HL-60 (cell line): ENCODE data around the gene IFITM2.

Experiments used
- DNase-seq, 2 experiments: peaks; one replicate each; pipeline ENCODE4 v3.0.0-alpha.2; 2010 to 2020; ENCODE audit warnings: low read depth in 1 of 2, low spot score in 1 of 2
- H3K27ac ChIP-seq: fragments of 250-450 bp; sonication (Bioruptor Pico); replicated peaks from 2 replicates; pipeline ENCODE4 v1.5.1; 2020; ENCODE audit warnings: mild to moderate bottlenecking, moderate library complexity
- H3K27me3 ChIP-seq: fragments of 250-450 bp; sonication (Bioruptor Pico); 2 replicates; pipeline ENCODE4 v1.5.1; 2021; ENCODE audit warnings: mild to moderate bottlenecking, moderate library complexity; ENCODE audit not compliant: insufficient read depth, poor library complexity, severe bottlenecking
- H3K4me3 ChIP-seq: replicated peaks from 2 replicates; pipeline ENCODE4 v1.5.1; 2011; ENCODE audit warnings: mild to moderate bottlenecking, control low read depth, low read length; ENCODE audit not compliant: insufficient read depth
- GABPA ChIP-seq: IDR thresholded peaks from 2 replicates; pipeline ENCODE4 v1.6.1; 2012; ENCODE audit warnings: low read depth
- POLR2AphosphoS5 ChIP-seq: IDR thresholded peaks from 2 replicates; pipeline ENCODE4 v1.6.1; 2012; ENCODE audit warnings: low read depth
- SPI1 ChIP-seq: IDR thresholded peaks from 2 replicates; pipeline ENCODE4 v1.6.1; 2012; ENCODE audit warnings: low read depth, mild to moderate bottlenecking, borderline replicate concordance
- TF ChIP-seq, protein P1 (sequence below): IDR thresholded peaks from one replicate; pipeline ENCODE4 v1.5.1; 2011; ENCODE audit warnings: low read length, control low read depth, inconsistent platforms; ENCODE audit not compliant: insufficient read depth
- TF ChIP-seq, protein P2 (sequence below): IDR thresholded peaks from 2 replicates; pipeline ENCODE4 v1.6.1; 2012; ENCODE audit warnings: low read depth; ENCODE audit not compliant: insufficient replicate concordance

IFITM2 gene

DNA sequence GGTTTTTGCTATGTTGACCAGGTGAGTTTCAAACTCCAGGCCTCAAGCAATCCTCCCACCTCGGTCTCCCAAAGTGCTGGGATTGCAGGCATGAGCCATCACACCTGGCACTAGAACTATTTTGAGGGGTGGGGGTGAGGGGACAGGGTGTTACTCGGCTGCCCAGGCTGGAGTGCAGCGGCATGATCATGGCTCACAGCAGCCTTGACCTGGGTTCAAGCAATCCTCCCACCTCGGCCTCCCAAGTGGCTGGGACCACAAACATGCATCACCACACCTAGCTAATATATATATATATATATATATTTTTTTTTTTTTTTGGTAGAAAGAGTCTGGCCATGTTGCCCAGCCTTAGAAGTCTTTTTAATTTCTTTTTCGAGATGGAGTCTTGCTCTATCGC lies 30.1 kb downstream of the IFITM2 start:
- no peak overlapping the region for H3K27ac ChIP-seq
- TF ChIP-seq, protein P1, sequence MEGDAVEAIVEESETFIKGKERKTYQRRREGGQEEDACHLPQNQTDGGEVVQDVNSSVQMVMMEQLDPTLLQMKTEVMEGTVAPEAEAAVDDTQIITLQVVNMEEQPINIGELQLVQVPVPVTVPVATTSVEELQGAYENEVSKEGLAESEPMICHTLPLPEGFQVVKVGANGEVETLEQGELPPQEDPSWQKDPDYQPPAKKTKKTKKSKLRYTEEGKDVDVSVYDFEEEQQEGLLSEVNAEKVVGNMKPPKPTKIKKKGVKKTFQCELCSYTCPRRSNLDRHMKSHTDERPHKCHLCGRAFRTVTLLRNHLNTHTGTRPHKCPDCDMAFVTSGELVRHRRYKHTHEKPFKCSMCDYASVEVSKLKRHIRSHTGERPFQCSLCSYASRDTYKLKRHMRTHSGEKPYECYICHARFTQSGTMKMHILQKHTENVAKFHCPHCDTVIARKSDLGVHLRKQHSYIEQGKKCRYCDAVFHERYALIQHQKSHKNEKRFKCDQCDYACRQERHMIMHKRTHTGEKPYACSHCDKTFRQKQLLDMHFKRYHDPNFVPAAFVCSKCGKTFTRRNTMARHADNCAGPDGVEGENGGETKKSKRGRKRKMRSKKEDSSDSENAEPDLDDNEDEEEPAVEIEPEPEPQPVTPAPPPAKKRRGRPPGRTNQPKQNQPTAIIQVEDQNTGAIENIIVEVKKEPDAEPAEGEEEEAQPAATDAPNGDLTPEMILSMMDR, result no peak
- H3K4me3 ChIP-seq, result no peak overlapping the region
- DNase-seq, result no peak
- H3K27me3 ChIP-seq, result no peaks in the 10 kb centered on the region

DNA sequence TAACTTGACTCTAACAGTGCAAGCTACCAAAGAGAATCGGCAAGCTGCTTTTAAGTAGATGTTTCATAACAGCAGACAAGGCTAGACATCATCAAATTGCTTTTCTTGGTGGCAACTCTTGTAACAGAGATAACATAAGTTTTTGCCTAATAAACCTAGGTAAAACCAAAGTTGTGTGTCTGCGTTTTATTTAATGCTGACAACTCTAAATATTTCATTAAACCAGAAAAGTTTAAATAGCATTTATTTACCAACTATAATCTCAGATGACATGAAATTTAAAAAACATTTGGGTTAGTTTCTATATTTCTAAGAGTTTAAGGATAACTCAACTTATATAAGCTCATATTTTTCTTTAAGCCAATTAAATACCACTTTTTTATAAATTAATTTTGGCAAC lies 32.3 kb downstream of the IFITM2 start:
- no peak for DNase-seq
- TF ChIP-seq SPI1 (no peak), GABPA (no peak), POLR2AphosphoS5 (no peak)
- TF ChIP-seq, protein P2, sequence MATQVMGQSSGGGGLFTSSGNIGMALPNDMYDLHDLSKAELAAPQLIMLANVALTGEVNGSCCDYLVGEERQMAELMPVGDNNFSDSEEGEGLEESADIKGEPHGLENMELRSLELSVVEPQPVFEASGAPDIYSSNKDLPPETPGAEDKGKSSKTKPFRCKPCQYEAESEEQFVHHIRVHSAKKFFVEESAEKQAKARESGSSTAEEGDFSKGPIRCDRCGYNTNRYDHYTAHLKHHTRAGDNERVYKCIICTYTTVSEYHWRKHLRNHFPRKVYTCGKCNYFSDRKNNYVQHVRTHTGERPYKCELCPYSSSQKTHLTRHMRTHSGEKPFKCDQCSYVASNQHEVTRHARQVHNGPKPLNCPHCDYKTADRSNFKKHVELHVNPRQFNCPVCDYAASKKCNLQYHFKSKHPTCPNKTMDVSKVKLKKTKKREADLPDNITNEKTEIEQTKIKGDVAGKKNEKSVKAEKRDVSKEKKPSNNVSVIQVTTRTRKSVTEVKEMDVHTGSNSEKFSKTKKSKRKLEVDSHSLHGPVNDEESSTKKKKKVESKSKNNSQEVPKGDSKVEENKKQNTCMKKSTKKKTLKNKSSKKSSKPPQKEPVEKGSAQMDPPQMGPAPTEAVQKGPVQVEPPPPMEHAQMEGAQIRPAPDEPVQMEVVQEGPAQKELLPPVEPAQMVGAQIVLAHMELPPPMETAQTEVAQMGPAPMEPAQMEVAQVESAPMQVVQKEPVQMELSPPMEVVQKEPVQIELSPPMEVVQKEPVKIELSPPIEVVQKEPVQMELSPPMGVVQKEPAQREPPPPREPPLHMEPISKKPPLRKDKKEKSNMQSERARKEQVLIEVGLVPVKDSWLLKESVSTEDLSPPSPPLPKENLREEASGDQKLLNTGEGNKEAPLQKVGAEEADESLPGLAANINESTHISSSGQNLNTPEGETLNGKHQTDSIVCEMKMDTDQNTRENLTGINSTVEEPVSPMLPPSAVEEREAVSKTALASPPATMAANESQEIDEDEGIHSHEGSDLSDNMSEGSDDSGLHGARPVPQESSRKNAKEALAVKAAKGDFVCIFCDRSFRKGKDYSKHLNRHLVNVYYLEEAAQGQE, result no peak
- TF ChIP-seq, protein P1, result no peak
- Histone ChIP-seq H3K27ac (no peak overlapping the region), H3K27me3 (no peaks in the 10 kb centered on the region), H3K4me3 (no peak overlapping the region)

DNA sequence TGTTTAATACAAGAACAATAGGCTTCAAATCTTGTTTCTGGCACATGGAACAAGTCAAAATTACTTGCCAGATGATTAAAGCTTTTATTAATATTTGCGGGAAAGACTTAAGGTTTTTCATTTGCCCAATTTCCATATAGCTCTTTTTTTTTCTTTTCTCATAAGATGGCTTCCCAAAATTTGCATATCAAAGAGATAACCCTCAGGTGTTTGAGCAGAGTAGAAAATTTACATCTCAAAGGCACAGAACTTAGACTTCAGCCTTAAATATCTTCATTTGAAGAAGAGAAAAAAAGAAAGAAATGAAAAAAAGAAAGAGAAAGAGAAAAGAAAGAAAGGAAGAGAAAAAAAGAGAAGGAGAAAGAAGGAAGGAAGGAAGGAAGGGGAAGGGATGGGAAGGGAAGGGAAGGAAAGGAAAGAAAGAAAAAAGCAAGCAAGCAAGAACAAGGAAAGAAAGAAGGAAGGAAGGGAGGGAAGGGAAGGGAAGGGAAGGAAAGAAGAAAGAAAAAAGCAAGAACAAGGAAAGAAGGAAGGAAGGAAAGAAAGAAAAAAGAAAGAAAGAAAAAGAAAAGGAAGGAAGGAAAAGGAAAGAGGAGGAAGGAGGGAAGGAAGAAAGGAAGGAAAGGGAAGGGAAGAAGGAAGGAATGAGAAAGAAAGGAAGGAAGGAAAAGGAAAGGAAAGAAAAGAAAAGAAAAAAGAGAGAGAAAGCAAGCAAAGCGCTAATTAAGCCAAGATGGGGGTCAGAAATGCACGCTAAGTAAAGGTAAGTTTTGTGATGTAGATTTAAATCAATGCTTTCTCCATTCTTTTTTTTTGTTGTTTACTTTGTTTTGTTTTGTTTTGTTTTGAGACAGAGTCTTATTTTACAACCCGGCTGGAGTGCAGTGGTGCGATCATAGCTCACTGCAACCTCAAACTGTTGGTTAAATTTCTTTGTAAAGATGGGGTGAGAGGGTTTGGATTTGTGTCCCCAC lies 33.2 kb downstream of the IFITM2 start:
- TF ChIP-seq SPI1 (no peak), GABPA (no peak), POLR2AphosphoS5 (no peak)
- TF ChIP-seq, protein P2, result no peak
- TF ChIP-seq, protein P1, result no peak
- H3K27me3 ChIP-seq, result no peaks in the 10 kb centered on the region
- H3K4me3 ChIP-seq, result no peak overlapping the region
- no peak for DNase-seq
- H3K27ac ChIP-seq, result no peak overlapping the region

DNA sequence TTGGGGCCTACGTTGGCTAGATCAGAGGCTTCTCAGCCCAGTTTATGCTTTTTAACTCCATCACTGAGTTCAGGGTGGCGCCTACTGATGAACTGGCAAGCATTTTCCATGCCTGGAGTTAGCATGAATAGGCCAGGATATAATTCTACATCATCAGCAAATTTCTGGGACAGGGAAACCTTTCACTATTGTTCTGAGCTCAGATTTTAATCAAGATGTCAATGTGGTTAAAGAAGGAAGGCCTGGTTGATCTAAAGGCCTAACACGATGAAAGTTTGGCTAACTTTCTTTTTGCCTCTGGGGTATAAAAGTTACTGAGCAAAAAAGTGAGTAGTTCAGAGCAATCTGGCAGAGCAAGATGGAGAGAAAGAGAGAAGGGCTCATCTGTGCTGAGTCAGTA lies 34.7 kb downstream of the IFITM2 start:
- no peaks in the 10 kb centered on the region for H3K27me3 ChIP-seq
- H3K4me3 ChIP-seq, result no peak overlapping the region
- H3K27ac ChIP-seq, result no peak overlapping the region
- no peak for DNase-seq
- TF ChIP-seq, protein P2, result no peak
- TF ChIP-seq SPI1, result no peak
- no peak for TF ChIP-seq GABPA
- TF ChIP-seq, protein P1, result no peak
